ENCODE data around the gene DDX4. TPM values are rescaled to one million over a fixed set of nuclear protein-coding genes. Genes with fewer than 3 reads are reported as not detected.

DDX4 gene
- total RNA-seq, 4 donors from 2014 or later = not detected

GRCh38 chr5:55832446-55832845, 94.6 kb downstream of the DDX4 start:
- no peak overlapping the region for H3K4me3 ChIP-seq (ENCODE audit: low read depth, poor library complexity, severe bottlenecking)
- TF ChIP-seq, protein P1, sequence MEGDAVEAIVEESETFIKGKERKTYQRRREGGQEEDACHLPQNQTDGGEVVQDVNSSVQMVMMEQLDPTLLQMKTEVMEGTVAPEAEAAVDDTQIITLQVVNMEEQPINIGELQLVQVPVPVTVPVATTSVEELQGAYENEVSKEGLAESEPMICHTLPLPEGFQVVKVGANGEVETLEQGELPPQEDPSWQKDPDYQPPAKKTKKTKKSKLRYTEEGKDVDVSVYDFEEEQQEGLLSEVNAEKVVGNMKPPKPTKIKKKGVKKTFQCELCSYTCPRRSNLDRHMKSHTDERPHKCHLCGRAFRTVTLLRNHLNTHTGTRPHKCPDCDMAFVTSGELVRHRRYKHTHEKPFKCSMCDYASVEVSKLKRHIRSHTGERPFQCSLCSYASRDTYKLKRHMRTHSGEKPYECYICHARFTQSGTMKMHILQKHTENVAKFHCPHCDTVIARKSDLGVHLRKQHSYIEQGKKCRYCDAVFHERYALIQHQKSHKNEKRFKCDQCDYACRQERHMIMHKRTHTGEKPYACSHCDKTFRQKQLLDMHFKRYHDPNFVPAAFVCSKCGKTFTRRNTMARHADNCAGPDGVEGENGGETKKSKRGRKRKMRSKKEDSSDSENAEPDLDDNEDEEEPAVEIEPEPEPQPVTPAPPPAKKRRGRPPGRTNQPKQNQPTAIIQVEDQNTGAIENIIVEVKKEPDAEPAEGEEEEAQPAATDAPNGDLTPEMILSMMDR (IDR thresholded peaks at IDR 0.05) = no peak
- TF ChIP-seq POLR2A (IDR thresholded peaks at IDR 0.05) = no peak
- WGBS, 2 donors = 96% methylated on average over 17 of the region's 17 CpGs
- DNase-seq (ENCODE audit: low spot score in 2 of 2) = no peak
- intact Hi-C loops (cut with DNase I; ENCODE audit: low total_unique reads) = no loop called here

- intact Hi-C loops (cut with DNase I; ENCODE audit: low total_unique reads) = no loop called here
- no peak for DNase-seq (ENCODE audit: low spot score in 2 of 2)
- no peak overlapping the region for H3K4me3 ChIP-seq (ENCODE audit: low read depth, poor library complexity, severe bottlenecking)
- TF ChIP-seq POLR2A (IDR thresholded peaks at IDR 0.05) = no peak
- TF ChIP-seq, protein P1 (IDR thresholded peaks at IDR 0.05) = no peak
- WGBS, 2 donors = 83 to 86% methylated on average over 1 of the region's 1 CpG
These were observed 98.3 kb downstream of the DDX4 start for GRCh38 chr5:55836191-55836590.

DNA sequence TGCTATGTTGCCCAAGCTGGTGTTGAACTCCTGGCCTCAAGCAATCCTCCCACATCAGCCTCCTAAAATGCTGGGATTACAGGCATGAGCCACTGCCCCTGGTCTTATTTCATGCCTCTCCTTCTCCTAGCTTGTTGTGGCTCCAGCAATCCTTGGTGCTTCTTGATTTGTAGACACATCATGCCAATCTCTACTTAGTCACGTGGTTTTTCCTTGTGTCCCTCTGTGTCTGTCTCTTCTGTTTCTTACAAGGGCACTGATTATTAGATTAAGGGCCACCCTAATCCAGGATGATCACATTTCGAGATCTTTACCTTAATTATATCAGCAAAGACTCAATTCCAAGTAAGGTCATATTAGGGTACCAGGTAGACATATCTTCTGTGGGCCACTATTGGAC, 104.1 kb downstream of the DDX4 start:
- intact Hi-C loops (cut with DNase I; ENCODE audit: low total_unique reads) = no loop called here
- no peak for DNase-seq (ENCODE audit: low spot score in 2 of 2)
- H3K4me3 ChIP-seq (ENCODE audit: low read depth, poor library complexity, severe bottlenecking) = no peak overlapping the region
- TF ChIP-seq, protein P1 (IDR thresholded peaks at IDR 0.05) = no peak
- TF ChIP-seq POLR2A (IDR thresholded peaks at IDR 0.05) = no peak
- WGBS, 2 donors = 90 to 91% methylated on average over 2 of the region's 2 CpGs

DNA sequence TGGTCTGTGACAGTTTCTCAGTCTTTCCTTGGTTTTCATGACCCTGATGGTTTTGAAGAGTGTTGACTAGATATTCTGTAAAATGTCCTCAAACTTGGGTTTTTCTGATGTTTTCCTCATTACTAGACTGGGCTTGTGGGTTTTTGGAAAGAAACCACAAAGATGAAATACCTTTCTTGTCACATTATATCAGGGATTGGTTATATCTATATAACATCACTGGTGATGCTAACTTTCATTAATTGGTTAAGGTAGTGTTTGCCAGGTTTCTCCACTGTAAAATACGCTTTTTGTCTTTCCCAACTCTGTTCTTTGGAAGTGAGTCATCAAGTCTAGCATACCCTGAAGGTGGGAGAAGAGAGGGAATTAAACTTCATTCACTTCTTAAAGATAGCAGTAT, 110.0 kb downstream of the DDX4 start:
- TF ChIP-seq POLR2A (IDR thresholded peaks at IDR 0.05) = no peak
- TF ChIP-seq, protein P1 (IDR thresholded peaks at IDR 0.05) = no peak
- WGBS, 2 donors = 53 to 70% methylated on average over 1 of the region's 1 CpG
- DNase-seq (ENCODE audit: low spot score in 2 of 2) = no peak
- intact Hi-C loops (cut with DNase I; ENCODE audit: low total_unique reads) = no loop called here
- no peak overlapping the region for H3K4me3 ChIP-seq (ENCODE audit: low read depth, poor library complexity, severe bottlenecking)

DNA sequence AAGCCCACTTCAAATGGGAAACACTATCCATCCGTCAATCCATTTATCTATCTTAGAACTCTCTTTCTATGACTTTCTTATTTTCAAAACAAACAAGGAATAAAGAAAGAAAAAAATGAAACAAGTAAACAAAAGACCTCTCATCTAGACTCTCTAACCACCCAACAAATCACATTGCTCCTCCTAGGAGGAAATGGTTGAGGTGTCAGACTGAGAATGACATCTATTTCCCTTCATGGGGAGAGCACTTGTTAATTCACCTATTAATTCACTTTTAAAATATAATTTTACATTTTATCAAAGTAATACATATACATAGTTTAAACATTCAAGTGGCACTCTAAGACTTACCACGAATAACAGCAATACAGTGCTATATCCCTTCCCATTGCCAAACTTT, 110.9 kb downstream of the DDX4 start:
- no peak overlapping the region for H3K4me3 ChIP-seq (ENCODE audit: low read depth, poor library complexity, severe bottlenecking)
- WGBS, 2 donors = 85 to 89% methylated on average over 2 of the region's 2 CpGs
- no peak for DNase-seq (ENCODE audit: low spot score in 2 of 2)
- TF ChIP-seq POLR2A (IDR thresholded peaks at IDR 0.05) = no peak
- TF ChIP-seq, protein P1 (IDR thresholded peaks at IDR 0.05) = no peak
- intact Hi-C loops (cut with DNase I; ENCODE audit: low total_unique reads) = no loop called here

All from lower leg skin (tissue), 4 donors.